Neural progenitor cell (in vitro differentiated cells): ENCODE results near the gene SEMA5B. TPM values are rescaled to one million over a fixed set of nuclear protein-coding genes. Genes with fewer than 3 reads are reported as not detected.

Experiments
- DNase-seq: peaks from one replicate; pipeline ENCODE4 v3.0.0-alpha.2; 2016; ENCODE audit warnings: low spot score
- H2AFZ ChIP-seq: fragments of 200-600 bp; sonication (generic); replicated peaks from 2 replicates; pipeline ENCODE4 v1.6.1; 2016; ENCODE audit warnings: antibody characterized with exemption
- H3F3A ChIP-seq: fragments of 200-600 bp; sonication (generic); 2 replicates; pipeline ENCODE4 v1.6.1; 2016; ENCODE audit warnings: antibody characterized with exemption, low read depth
- H3K27ac ChIP-seq: fragments of 200-600 bp; sonication (generic); 2 replicates; pipeline ENCODE4 v1.5.1; 2016; ENCODE audit warnings: mild to moderate bottlenecking
- H3K27me3 ChIP-seq: fragments of 200-600 bp; sonication (generic); 2 replicates; pipeline ENCODE4 v1.6.1; 2016; ENCODE audit warnings: mild to moderate bottlenecking, moderate library complexity
- H3K36me3 ChIP-seq: fragments of 200-600 bp; sonication (generic); 2 replicates; pipeline ENCODE4 v1.5.1; 2016
- H3K4me1 ChIP-seq: fragments of 200-600 bp; sonication (generic); 2 replicates; pipeline ENCODE4 v1.6.1; 2016; ENCODE audit warnings: mixed run types
- H3K4me2 ChIP-seq: fragments of 200-600 bp; sonication (generic); 2 replicates; pipeline ENCODE4 v1.6.1; 2016
- H3K4me3 ChIP-seq: fragments of 200-600 bp; sonication (generic); 2 replicates; pipeline ENCODE4 v1.5.1; 2016
- H3K79me2 ChIP-seq: fragments of 200-600 bp; sonication (generic); 2 replicates; pipeline ENCODE4 v1.6.1; 2016; ENCODE audit warnings: low read depth
- H3K9ac ChIP-seq: fragments of 200-600 bp; sonication (generic); 2 replicates; pipeline ENCODE4 v1.6.1; 2016
- H3K9me3 ChIP-seq: fragments of 200-600 bp; sonication (generic); 2 replicates; pipeline ENCODE4 v1.5.1; 2016; ENCODE audit warnings: low read depth
- H4K20me1 ChIP-seq: fragments of 200-600 bp; sonication (generic); 2 replicates; pipeline ENCODE4 v1.6.1; 2016; ENCODE audit warnings: low read depth
- H3K27ac Mint-ChIP-seq: 3 replicates; pipeline ENCODE4 v1.8.0; 2021; ENCODE audit warnings: mixed read lengths
- H3K27me3 Mint-ChIP-seq: 2 replicates; pipeline ENCODE4 v1.8.0; 2022; ENCODE audit warnings: low read depth, mild to moderate bottlenecking, inconsistent platforms, moderate library complexity, mixed read lengths; ENCODE audit not compliant: insufficient read depth
- H3K36me3 Mint-ChIP-seq: 3 replicates; pipeline ENCODE4 v1.8.0; 2021; ENCODE audit warnings: mixed read lengths
- H3K4me1 Mint-ChIP-seq: 3 replicates; pipeline ENCODE4 v1.8.0; 2021; ENCODE audit warnings: mixed read lengths
- H3K4me3 Mint-ChIP-seq: 3 replicates; pipeline ENCODE4 v1.8.0; 2021; ENCODE audit warnings: mild to moderate bottlenecking, moderate library complexity, mixed read lengths
- H3K9me3 Mint-ChIP-seq: 3 replicates; pipeline ENCODE4 v1.8.0; 2020; ENCODE audit warnings: mixed read lengths
- CTCF ChIP-seq: fragments of 200-600 bp; sonication (generic); IDR thresholded peaks from 2 replicates; pipeline ENCODE4 v1.5.1; 2017; ENCODE audit warnings: antibody characterized with exemption, mild to moderate bottlenecking
- EZH2 ChIP-seq: fragments of 200-600 bp; sonication (generic); IDR thresholded peaks from 2 replicates; pipeline ENCODE4 v1.6.1; 2017; ENCODE audit warnings: antibody characterized with exemption, mild to moderate bottlenecking, moderate library complexity
- EZH2phosphoT487 ChIP-seq: fragments of 200-600 bp; sonication (generic); IDR thresholded peaks from 2 replicates; pipeline ENCODE4 v1.6.1; 2017; ENCODE audit warnings: antibody characterized with exemption
- total RNA-seq: library from RNA; depleted of rRNA; stranded (reverse); fragments of >200 nt; gene quantifications from 2 replicates; pipeline ENCODE4 v1.2.3, GENCODE V29; 2015; ENCODE audit warnings: low replicate concordance

SEMA5B gene
- total RNA-seq, 1 donor from 2014 or later, result 10.1 TPM

- no peaks in the 10 kb centered on the region for H3K79me2 ChIP-seq
- no peak for DNase-seq
- peaks cover 4% of the 10 kb centered on the region for H3K4me1 ChIP-seq
- no peaks in the 10 kb centered on the region for H4K20me1 ChIP-seq
- no peak overlapping the region for H3K9ac ChIP-seq
- no peak for TF ChIP-seq EZH2
- no peak for TF ChIP-seq CTCF
- TF ChIP-seq EZH2phosphoT487, result no peak
- H3K9me3 Mint-ChIP-seq, result no peaks in the 10 kb centered on the region
- H3K27ac Mint-ChIP-seq, result no peak overlapping the region
- no peaks in the 10 kb centered on the region for H3K9me3 ChIP-seq
- peaks cover 14% of the 10 kb centered on the region for H3K4me1 Mint-ChIP-seq
- H3F3A ChIP-seq, result no peaks in the 10 kb centered on the region
- no peak overlapping the region for H2AFZ ChIP-seq
- no peaks in the 10 kb centered on the region for H3K36me3 ChIP-seq
- H3K4me3 ChIP-seq, result no peak overlapping the region
- H3K27me3 ChIP-seq, result no peaks in the 10 kb centered on the region
- no peak overlapping the region for H3K4me3 Mint-ChIP-seq
- no peak overlapping the region for H3K4me2 ChIP-seq
- H3K36me3 Mint-ChIP-seq, result no peaks in the 10 kb centered on the region
- H3K27ac ChIP-seq, result no peak overlapping the region
- peaks cover 4% of the 10 kb centered on the region for H3K27me3 Mint-ChIP-seq
Measured at GRCh38 chr3:123046262-123047061, 18.9 kb upstream of the SEMA5B start.

- Histone ChIP-seq H3K79me2 (no peaks in the 10 kb centered on the region), H3K9me3 (no peaks in the 10 kb centered on the region), H3K27ac (no peak overlapping the region), H3K36me3 (no peaks in the 10 kb centered on the region), H3K9ac (no peak overlapping the region), H3F3A (no peaks in the 10 kb centered on the region), H3K27me3 (no peaks in the 10 kb centered on the region), H3K4me2 (no peak overlapping the region), H4K20me1 (no peaks in the 10 kb centered on the region), H3K4me1 (peaks cover 4% of the 10 kb centered on the region), H2AFZ (no peak overlapping the region), H3K4me3 (no peak overlapping the region)
- H3K27ac Mint-ChIP-seq, result no peak overlapping the region
- no peaks in the 10 kb centered on the region for H3K9me3 Mint-ChIP-seq
- no peaks in the 10 kb centered on the region for H3K27me3 Mint-ChIP-seq
- DNase-seq, result no peak
- no peak overlapping the region for H3K4me3 Mint-ChIP-seq
- no peaks in the 10 kb centered on the region for H3K36me3 Mint-ChIP-seq
- no peak for TF ChIP-seq CTCF
- no peak for TF ChIP-seq EZH2phosphoT487
- TF ChIP-seq EZH2, result no peak
- peaks cover 15% of the 10 kb centered on the region for H3K4me1 Mint-ChIP-seq
Measured at GRCh38 chr3:123044981-123045763, 17.6 kb upstream of the SEMA5B start.

GRCh38 chr3:123042413-123042812 lies 14.8 kb upstream of the SEMA5B start:
- no peaks in the 10 kb centered on the region for H3K79me2 ChIP-seq
- H3K4me3 ChIP-seq, result no peak overlapping the region
- peaks cover 4% of the 10 kb centered on the region for H3K4me1 ChIP-seq
- Mint-ChIP-seq H3K4me1 (peaks cover 18% of the 10 kb centered on the region), H3K27ac (no peak overlapping the region), H3K9me3 (no peaks in the 10 kb centered on the region), H3K4me3 (no peak overlapping the region), H3K27me3 (no peaks in the 10 kb centered on the region), H3K36me3 (no peaks in the 10 kb centered on the region)
- H4K20me1 ChIP-seq, result no peaks in the 10 kb centered on the region
- H3K27me3 ChIP-seq, result peaks cover 2% of the 10 kb centered on the region
- H3F3A ChIP-seq, result no peaks in the 10 kb centered on the region
- H3K4me2 ChIP-seq, result no peak overlapping the region
- H3K9me3 ChIP-seq, result no peaks in the 10 kb centered on the region
- no peak for TF ChIP-seq CTCF
- TF ChIP-seq EZH2, result no peak
- H3K9ac ChIP-seq, result no peak overlapping the region
- H2AFZ ChIP-seq, result no peak overlapping the region
- no peak overlapping the region for H3K27ac ChIP-seq
- DNase-seq, result no peak
- H3K36me3 ChIP-seq, result no peaks in the 10 kb centered on the region
